PFSK-1 (cell line): ENCODE results near the gene CACNA1C.

Experiments used
- FOXP2 ChIP-seq: optimal IDR thresholded peaks from 2 replicates; pipeline ENCODE3; 2011; ENCODE audit warnings: borderline replicate concordance, control low read depth, inconsistent platforms; ENCODE audit not compliant: insufficient read depth; ENCODE audit errors: extremely low read length, extremely low read depth
- POLR2AphosphoS5 ChIP-seq: IDR thresholded peaks from 2 replicates; pipeline ENCODE4 v1.6.1; 2012; ENCODE audit warnings: low read depth, mild to moderate bottlenecking, control low read depth, low read length, moderate library complexity
- SIN3A ChIP-seq: IDR thresholded peaks from 2 replicates; pipeline ENCODE4 v1.6.1; 2012; ENCODE audit warnings: mild to moderate bottlenecking, low read length, moderate library complexity, borderline replicate concordance; ENCODE audit not compliant: insufficient read depth
- TAF1 ChIP-seq: IDR thresholded peaks from 2 replicates; pipeline ENCODE4 v1.6.1; 2012; ENCODE audit warnings: low read length, control low read depth, borderline replicate concordance; ENCODE audit not compliant: insufficient read depth
- TF ChIP-seq, protein P1 (sequence below), 2 experiments: IDR thresholded peaks; 2 replicates each; pipeline versions ENCODE4 v1.6.1 to v1.8.0; 2011 to 2012; ENCODE audit warnings: low read depth in 2 of 2, low read length in 2 of 2, control low read depth in 1 of 2, inconsistent platforms in 1 of 2, mild to moderate bottlenecking in 1 of 2, moderate library complexity in 1 of 2; ENCODE audit not compliant: insufficient read depth in 1 of 2

CACNA1C gene

DNA sequence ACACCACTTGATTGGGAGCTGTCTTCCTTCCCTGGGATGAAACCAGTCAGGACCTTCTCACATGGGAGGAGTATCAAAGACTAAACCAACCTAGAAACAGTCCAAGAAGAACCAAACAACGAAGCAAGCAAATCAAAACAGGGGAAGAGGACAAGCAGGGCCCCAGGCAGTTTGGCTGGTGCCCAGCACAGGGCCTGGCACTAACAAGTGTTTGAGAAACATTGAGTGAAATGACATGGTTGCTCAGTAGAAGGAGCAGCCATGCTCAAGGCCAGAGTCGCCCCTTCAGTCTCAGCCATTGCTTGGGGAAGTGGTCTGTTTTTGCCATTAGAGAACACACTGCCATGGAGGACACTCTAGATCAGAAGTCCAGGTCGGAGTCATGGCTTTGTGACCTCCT is 323.1 kb downstream of the CACNA1C start:
- no peak for TF ChIP-seq POLR2AphosphoS5

DNA sequence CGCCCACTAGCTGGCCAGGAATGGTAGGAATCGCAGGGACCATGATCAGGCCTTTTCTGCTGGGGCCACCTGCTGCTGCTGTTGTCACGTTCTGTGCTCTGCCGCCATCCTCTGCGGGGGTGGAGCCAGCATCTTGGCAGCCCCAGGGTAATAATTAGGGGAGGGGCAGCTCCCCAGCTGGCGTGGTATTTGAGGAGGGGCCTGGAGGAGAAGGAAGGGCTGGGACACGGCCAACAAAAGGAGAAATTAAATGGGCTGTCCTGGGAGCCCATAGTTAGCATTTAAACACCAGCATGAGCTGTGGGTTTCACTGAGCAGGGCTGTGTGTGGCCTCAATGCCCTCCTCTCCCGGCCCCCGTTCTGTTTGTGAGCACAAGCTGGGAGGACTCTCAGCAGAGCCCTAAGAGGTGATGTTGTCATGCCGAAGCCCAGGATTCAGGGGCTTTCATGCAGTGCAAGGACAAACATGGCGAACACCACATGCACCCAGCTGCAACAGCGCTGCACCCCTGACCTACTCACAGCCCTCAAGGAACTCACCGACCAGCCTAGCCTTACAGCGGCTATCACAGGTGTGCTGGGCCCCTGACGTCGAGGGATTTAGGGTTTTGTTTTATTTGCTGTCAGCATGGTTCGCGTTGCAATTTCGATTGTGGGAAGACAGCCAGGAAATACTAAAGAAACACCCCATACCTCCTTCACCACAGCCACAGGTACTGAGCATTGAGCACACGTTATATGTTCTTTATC is 324.3 kb downstream of the CACNA1C start:
- TF ChIP-seq SIN3A (no peak), POLR2AphosphoS5 (no peak)
- TF ChIP-seq, protein P1, sequence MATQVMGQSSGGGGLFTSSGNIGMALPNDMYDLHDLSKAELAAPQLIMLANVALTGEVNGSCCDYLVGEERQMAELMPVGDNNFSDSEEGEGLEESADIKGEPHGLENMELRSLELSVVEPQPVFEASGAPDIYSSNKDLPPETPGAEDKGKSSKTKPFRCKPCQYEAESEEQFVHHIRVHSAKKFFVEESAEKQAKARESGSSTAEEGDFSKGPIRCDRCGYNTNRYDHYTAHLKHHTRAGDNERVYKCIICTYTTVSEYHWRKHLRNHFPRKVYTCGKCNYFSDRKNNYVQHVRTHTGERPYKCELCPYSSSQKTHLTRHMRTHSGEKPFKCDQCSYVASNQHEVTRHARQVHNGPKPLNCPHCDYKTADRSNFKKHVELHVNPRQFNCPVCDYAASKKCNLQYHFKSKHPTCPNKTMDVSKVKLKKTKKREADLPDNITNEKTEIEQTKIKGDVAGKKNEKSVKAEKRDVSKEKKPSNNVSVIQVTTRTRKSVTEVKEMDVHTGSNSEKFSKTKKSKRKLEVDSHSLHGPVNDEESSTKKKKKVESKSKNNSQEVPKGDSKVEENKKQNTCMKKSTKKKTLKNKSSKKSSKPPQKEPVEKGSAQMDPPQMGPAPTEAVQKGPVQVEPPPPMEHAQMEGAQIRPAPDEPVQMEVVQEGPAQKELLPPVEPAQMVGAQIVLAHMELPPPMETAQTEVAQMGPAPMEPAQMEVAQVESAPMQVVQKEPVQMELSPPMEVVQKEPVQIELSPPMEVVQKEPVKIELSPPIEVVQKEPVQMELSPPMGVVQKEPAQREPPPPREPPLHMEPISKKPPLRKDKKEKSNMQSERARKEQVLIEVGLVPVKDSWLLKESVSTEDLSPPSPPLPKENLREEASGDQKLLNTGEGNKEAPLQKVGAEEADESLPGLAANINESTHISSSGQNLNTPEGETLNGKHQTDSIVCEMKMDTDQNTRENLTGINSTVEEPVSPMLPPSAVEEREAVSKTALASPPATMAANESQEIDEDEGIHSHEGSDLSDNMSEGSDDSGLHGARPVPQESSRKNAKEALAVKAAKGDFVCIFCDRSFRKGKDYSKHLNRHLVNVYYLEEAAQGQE (IDR thresholded peaks at IDR 0.05; ENCODE audit: insufficient read depth in 1 of 2, low read depth in 2 of 2, low read length in 2 of 2): no peak

DNA sequence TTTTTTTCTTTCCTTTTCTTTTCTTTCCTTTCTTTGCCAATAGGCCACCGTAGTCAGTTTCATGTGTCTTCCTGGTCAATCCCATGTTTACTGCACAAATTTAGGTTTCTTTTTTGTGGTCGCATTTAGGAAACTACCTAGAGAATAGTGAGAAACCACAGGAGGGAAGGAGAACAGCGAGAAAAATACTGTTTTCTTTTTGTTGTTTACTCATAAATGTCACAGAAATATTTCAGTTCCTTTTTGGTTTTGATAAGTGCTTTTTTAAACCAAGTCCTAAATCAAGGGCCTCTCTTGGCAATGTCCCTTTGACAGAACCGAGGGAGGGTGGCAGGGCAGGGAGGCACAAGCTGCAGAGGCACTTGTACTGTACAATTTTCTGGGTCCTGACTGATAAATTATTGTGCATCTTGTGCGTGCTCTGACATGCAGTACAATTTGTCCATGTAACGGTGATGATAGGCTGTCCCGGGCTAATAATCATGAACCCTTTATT is 326.1 kb downstream of the CACNA1C start:
- TF ChIP-seq SIN3A (no peak), POLR2AphosphoS5 (no peak), TAF1 (no peak), FOXP2 (no peak)
- TF ChIP-seq, protein P1 (IDR thresholded peaks at IDR 0.05; ENCODE audit: insufficient read depth in 1 of 2, low read depth in 2 of 2, low read length in 2 of 2): no peak

DNA sequence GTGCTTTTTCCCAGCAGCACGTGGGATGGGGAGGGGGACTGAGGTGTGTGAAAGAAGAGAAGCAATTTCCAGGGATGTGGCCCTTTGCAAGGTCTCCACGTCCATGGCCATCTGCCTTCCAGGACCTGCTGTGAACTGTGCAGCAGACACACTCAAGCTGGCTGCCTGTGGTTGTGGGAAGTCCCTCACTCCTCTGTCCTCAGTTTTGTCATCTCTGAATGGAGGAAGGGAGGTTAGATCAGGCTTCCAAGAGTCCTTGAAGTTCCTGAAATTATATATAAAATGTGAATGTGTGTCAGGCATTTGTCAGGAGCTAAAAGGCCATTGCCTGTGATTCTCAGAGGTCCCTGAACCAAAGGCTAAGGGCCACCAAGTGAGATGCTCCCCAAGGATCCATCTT is 328.2 kb downstream of the CACNA1C start:
- TF ChIP-seq, protein P1 (IDR thresholded peaks at IDR 0.05; ENCODE audit: insufficient read depth in 1 of 2, low read depth in 2 of 2, low read length in 2 of 2): no peak
- TF ChIP-seq POLR2AphosphoS5 (no peak), TAF1 (no peak), SIN3A (no peak), FOXP2 (no peak)

DNA sequence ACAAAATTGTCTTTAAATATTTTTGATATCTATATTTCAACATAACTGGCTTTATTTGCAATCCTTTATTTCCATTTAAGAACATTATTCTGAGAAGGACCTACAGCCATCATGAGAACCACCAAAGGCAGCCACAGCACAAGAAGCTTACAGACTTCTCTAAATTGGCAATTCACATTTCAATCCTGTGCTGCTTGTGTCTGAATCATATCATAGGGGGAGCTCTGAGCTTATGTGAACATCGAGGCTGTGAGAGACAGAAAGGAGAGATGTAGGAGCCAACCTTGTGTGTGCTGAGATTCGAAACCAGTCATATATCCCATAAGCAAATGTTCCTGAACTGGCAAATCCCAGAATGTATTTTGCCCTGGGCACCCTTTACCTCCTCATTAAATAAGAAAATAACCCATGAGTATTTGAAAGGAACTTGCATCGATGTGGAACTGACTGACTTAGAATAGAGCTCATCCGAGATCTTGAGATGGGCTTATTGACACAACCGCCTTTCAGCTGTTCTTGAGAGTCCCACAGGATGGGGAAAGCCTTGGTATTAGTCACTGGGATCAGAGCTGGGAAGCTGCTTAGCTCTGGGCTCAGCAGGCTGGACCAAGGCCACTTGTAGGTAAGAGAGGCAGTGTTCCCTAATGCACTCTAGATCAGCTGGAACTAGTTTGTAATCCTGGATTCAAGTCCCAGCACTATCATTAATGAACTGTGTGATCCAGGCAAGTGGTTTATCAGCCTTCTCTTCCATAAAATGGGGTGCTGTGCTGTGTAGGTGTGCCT is 329.8 kb downstream of the CACNA1C start:
- TF ChIP-seq FOXP2 (no peak), POLR2AphosphoS5 (no peak), SIN3A (no peak), TAF1 (no peak)
- TF ChIP-seq, protein P1 (IDR thresholded peaks at IDR 0.05; ENCODE audit: insufficient read depth in 1 of 2, low read depth in 2 of 2, low read length in 2 of 2): no peak
